H7 (cell line): ENCODE results near the gene SLC9B1. TPM values are rescaled to one million over a fixed set of nuclear protein-coding genes. Genes with fewer than 3 reads are reported as not detected.
"Not testable (repeated sequence)": the region's sequence is repeated elsewhere in the genome, so short reads cannot be mapped to it uniquely, and the experiment has no call there.

Experiments
- DNase-seq: peaks from one replicate; pipeline ENCODE4 v3.0.0; 2012
- H3K27me3 ChIP-seq: 2 replicates; pipeline ENCODE4 v1.6.0; 2011; ENCODE audit warnings: mild to moderate bottlenecking, low read length; ENCODE audit not compliant: control insufficient read depth, insufficient read depth
- H3K36me3 ChIP-seq: replicated peaks from 2 replicates; pipeline ENCODE4 v1.5.1; 2011; ENCODE audit warnings: low read length; ENCODE audit not compliant: control insufficient read depth, insufficient read depth
- H3K4me3 ChIP-seq: 2 replicates; pipeline ENCODE4 v1.5.1; 2011; ENCODE audit warnings: low read depth, mild to moderate bottlenecking, control low read depth, low read length, moderate library complexity; ENCODE audit not compliant: insufficient read depth
- total RNA-seq: library from RNA; depleted of rRNA; stranded (reverse); fragments of >200 nt; shearing (Covaris generic); gene quantifications from 2 replicates; pipeline ENCODE4 v1.2.3, GENCODE V29; 2014

The SLC9B1 gene
- total RNA-seq, 1 experiment from 2014 or later, result not detected

- H3K36me3 ChIP-seq, result no peaks in the 10 kb centered on the region
- no peak for DNase-seq
- H3K4me3 ChIP-seq, result no peak overlapping the region
- H3K27me3 ChIP-seq, result no peaks in the 10 kb centered on the region
Observed at GRCh38 chr4:103026868-103027267, 7.4 kb upstream of the SLC9B1 start.

DNA sequence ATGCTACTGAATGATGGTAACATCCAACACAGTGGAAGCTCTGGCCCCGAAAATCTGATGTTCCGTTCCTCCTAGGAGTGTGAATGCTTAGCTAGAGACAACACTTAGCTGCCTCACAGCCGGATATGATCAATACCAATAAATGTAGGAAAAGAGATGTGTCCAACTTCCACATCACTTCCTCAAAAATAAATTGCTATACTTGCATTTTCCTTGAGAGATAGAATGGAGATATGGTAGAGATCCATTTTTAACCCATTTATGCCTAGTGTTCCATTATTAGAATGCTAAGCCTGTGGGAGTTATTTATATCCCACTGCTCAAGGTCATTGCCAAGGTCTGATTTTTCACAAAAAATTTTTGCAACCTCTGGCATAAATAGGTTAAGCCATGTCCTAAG, 5.5 kb upstream of the SLC9B1 start:
- Histone ChIP-seq H3K27me3 (no peaks in the 10 kb centered on the region), H3K36me3 (no peaks in the 10 kb centered on the region), H3K4me3 (no peak overlapping the region)
- DNase-seq, result no peak

DNA sequence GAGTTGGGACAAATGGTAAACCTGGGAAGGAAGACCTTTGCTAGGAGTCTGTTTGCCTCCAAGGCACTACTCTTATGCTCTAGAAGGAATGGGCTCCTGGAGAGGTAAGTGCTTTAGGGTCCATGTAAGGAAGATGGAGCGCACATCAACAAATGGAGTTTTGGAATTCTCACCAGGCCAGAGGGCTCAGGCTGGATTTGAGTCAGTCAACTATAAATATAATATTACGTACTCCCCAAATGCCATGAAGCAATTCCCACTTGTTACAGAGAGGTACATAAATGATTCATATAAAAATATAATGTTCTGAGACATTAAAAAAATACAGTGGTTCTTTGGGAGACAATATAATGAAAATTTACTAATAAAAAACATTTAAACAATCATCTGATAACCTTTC, 1.6 kb upstream of the SLC9B1 start:
- Histone ChIP-seq H3K27me3 (no peaks in the 10 kb centered on the region), H3K4me3 (no peak overlapping the region), H3K36me3 (no peaks in the 10 kb centered on the region)
- no peak for DNase-seq

DNA sequence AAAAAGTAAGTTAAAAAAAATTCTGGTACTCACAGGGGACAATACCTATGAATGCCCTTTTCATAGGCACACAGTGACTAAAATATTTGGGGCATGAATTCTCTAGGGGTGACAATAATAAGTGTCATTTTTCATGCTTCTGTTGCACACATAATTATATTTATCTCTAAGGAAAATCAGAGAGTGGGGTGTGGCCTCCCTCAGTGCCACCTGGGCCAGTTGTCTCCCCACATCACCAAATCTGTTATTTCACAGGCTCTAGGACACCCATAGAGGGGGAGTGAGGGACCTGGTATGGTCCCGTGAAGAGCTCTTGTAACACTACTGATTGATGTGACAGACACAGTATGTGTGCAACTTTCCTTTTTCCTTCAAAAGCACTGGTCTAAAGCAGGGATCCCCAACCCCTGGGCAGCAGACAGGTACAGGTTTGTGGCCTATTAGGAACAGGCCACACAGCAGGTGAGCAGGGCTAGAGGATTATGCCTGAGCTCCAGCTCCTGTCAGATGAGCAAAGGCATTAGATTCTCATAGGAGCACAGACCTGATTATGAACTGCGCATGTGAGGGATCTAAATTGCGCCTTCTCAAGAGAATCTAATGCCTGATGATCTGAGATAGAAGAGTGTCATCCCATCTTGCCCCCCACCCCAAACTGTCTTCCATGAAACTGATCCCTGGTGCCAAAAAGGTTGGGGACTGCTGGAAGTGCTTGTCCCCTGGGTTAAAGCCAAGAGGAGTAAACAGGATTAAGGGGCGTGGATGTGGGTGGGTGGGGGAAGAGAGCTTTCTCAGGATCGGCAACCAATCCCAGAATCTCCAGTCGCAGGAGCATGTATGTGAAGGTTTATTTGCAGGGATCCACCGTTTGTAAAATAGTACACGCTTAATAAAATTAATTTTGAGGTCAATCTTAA, 856 bp downstream of the SLC9B1 start:
- DNase-seq, result no peak
- Histone ChIP-seq H3K36me3 (no peaks in the 10 kb centered on the region), H3K27me3 (no peaks in the 10 kb centered on the region), H3K4me3 (peak overlapping the region; percentile 39; the same call in 1 of the 2 replicates)

- DNase-seq, result no peak
- H3K4me3 ChIP-seq, result no peak overlapping the region
- no peaks in the 10 kb centered on the region for H3K27me3 ChIP-seq
- H3K36me3 ChIP-seq, result no peaks in the 10 kb centered on the region
Observed at GRCh38 chr4:103012551-103012950, 7.0 kb downstream of the SLC9B1 start.

DNA sequence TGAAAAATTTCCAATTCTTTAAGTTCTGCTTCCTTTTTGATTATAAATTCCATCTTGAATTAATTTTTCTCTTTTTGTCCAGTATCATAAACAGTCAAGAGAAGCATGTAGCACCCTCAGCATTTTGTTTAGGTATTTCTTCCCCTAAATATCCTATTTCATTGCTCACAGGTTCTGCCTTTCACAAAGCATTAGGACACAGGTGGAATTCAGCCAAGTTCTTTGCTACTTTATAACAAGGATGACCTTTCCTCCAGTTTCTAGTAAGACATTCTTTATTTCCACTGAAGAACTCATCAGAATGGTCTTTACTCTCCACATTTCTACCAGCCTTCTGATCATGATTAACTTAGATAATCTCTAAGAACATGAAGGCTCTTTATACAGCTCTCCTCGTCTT, 7.4 kb downstream of the SLC9B1 start:
- Histone ChIP-seq H3K27me3 (no peaks in the 10 kb centered on the region), H3K4me3 (no peak overlapping the region), H3K36me3 (no peaks in the 10 kb centered on the region)
- no peak for DNase-seq

DNA sequence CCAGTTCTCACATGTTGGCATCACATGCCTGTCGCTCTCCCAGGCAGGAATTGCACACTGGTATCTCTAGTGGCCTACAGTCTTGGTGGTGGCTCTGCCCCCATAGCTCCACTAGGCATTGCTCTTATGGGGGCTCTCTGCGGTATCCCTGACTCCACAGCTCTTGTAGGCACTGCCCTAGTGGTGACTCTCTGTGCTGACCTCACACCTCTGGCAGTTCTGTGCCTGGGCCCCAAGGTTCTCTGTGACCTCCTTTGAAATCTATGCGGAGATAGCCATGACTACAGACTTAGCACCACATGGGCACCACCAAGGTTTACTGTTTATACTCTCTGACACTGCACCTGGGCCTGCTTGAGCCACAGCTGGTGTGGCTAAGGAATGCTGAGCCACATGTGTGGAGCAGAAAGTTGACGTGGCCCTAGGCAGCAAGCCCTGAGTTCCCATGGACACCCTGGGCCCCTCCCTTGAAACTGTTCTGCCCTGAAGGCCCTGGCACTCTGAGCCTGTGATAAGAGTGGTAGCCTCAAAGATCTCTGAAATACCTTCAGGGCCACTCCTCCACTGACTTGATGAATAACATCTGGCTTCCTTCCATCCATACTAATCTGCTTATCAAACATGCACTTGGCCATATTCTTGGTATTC, 8.0 kb downstream of the SLC9B1 start:
- Histone ChIP-seq H3K27me3 (no peaks in the 10 kb centered on the region), H3K4me3 (no peak overlapping the region), H3K36me3 (no peaks in the 10 kb centered on the region)
- no peak for DNase-seq

GRCh38 chr4:103010804-103011203, 8.7 kb downstream of the SLC9B1 start:
- Histone ChIP-seq H3K27me3 (no peaks in the 10 kb centered on the region), H3K36me3 (no peaks in the 10 kb centered on the region), H3K4me3 (no peak overlapping the region)
- no peak for DNase-seq

GRCh38 chr4:103008875-103009729, 10.4 kb downstream of the SLC9B1 start:
- Histone ChIP-seq H3K4me3 (no peak overlapping the region), H3K27me3 (no peaks in the 10 kb centered on the region), H3K36me3 (no peaks in the 10 kb centered on the region)
- peak; percentile 28 for DNase-seq

DNA sequence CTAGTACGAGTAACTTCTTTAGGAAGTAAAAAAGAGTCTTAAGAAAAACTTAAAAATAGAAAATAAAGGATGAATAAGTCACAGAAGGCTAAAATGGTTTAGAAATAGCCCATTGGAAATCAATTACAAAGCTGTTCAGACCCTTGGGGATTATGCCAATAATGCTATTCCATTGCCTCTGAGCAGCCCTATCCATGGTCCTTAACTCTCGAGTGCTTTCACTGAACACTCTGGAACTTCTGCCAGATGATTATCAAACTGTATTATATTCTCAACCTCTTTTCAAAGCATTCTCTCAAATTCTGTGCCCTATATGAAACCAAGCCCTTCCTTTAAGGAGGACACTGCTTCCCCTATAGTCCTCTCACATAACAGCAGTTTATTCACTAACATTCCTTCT, 17.0 kb downstream of the SLC9B1 start:
- no peak for DNase-seq
- Histone ChIP-seq H3K4me3 (no peak overlapping the region), H3K36me3 (no peaks in the 10 kb centered on the region), H3K27me3 (no peaks in the 10 kb centered on the region)

DNA sequence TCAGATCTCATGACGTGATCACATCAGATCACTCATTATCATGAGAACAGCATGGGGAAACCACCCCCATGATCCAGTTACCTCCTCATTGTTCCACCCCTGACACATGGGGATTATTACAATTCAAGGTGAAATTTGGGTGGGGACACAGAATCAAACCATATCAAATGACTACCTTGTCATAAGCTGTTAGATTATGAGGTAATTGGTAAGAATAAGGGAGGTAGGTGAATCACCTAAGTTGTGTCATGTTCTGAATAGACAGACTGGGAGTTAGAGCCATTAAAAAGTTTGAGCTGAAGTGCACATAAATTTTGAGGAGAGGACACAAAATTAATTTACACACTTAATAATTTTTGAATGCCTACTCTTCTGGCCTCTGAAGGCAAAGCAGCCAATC, 24.7 kb downstream of the SLC9B1 start:
- H3K4me3 ChIP-seq, result no peak overlapping the region
- H3K36me3 ChIP-seq, result no peaks in the 10 kb centered on the region
- DNase-seq, result no peak

DNA sequence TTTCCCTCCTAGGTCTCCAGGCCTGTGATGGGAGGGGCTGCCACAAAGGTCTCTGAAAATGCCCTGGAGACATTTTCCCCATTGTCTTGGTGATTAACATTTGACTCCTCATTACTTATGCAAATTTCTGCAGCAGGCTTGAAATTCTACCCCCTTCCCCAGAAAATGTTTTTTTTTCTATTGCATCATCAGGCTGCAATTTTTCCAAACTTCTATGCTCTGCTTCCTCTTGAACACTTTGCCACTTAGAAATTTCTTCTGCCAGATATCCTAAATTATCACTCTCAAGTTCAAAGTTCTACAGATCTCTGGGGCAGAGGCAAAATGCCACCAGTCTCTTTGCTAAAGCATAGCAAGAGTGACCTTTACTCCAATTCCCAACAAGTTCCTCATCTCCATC, 25.5 kb downstream of the SLC9B1 start:
- not testable (repeated sequence) for DNase-seq, H3K27me3 ChIP-seq, H3K36me3 ChIP-seq, H3K4me3 ChIP-seq

More for the DNA sequence above, 24.7 kb downstream of the SLC9B1 start:
- no peaks in the 10 kb centered on the region for H3K27me3 ChIP-seq

- no peak overlapping the region for H3K4me3 ChIP-seq
- no peaks in the 10 kb centered on the region for H3K27me3 ChIP-seq
- H3K36me3 ChIP-seq, result no peaks in the 10 kb centered on the region
- no peak for DNase-seq
Observed at GRCh38 chr4:102988429-102989020, 31.0 kb downstream of the SLC9B1 start.

DNA sequence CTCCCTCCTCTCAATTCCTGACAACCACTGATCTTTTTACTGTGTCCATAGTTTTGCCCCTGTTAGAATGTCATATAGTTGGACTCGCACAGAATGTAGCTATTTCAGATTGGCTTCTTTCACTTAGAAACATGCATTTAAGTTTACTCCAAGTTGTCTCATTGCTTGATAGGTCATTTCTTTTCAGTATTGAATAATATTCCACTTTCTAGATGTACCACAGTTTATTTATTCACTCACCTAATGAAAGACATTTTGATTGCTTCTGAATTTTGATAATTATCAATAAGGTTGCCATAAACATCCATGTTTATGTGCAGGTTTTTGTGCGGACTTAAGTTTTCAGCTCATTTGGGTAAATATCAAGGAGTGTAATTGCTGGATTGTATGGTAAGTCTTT, 38.5 kb downstream of the SLC9B1 start:
- no peak overlapping the region for H3K4me3 ChIP-seq
- no peak for DNase-seq
- H3K36me3 ChIP-seq, result no peaks in the 10 kb centered on the region
- H3K27me3 ChIP-seq, result no peaks in the 10 kb centered on the region
